GM20000 (cell line): ENCODE data around the gene CLEC11A.

ENCODE experiments used
- DNase-seq: peaks from one replicate; pipeline ENCODE4 v3.0.0; 2012; ENCODE audit warnings: low spot score
- TF ChIP-seq, protein P1 (sequence below): IDR thresholded peaks from 2 replicates; pipeline ENCODE4 v1.5.1; 2012; ENCODE audit warnings: mild to moderate bottlenecking, control low read depth; ENCODE audit errors: extremely low read depth, missing control alignments

Gene CLEC11A

DNA sequence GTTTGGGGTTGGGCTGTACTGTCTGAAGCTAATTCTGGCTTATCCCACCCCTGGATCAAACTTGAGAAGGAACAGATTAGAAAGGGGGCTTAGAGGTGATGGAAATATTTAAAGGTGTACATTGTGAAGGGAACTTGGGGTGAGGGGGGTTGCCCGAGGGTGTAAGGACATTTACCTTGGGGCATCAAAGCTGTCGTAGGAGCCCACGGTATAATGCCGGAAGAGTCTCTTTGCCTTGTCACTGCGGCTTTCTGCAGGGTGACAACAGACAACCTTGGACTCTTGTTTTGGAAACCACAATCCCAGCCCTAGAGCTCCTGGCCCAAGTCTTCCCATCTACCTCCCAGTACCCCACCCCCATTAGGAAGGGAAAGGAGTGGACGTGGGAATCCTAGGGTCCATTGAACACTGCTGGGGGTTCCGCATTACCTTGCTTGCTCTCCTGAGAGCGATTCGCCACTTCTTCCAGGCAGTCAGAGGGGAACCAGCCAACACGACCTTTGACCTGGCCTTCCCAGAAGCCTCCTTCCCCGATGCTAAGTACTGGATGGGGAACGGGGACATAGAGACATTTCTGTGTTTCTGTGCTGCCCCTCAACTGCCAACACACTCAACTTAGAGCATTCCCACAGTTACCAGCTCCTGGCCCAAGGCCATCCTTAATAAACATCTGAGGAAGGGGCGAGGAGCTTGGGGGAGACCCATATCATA is 25.6 kb upstream of the CLEC11A start:
- DNase-seq: no peak
- TF ChIP-seq, protein P1, sequence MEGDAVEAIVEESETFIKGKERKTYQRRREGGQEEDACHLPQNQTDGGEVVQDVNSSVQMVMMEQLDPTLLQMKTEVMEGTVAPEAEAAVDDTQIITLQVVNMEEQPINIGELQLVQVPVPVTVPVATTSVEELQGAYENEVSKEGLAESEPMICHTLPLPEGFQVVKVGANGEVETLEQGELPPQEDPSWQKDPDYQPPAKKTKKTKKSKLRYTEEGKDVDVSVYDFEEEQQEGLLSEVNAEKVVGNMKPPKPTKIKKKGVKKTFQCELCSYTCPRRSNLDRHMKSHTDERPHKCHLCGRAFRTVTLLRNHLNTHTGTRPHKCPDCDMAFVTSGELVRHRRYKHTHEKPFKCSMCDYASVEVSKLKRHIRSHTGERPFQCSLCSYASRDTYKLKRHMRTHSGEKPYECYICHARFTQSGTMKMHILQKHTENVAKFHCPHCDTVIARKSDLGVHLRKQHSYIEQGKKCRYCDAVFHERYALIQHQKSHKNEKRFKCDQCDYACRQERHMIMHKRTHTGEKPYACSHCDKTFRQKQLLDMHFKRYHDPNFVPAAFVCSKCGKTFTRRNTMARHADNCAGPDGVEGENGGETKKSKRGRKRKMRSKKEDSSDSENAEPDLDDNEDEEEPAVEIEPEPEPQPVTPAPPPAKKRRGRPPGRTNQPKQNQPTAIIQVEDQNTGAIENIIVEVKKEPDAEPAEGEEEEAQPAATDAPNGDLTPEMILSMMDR: no peak

GRCh38 chr19:50701367-50701985 is 21.7 kb upstream of the CLEC11A start:
- TF ChIP-seq, protein P1: no peak
- DNase-seq: no peak

GRCh38 chr19:50702158-50702870 is 20.9 kb upstream of the CLEC11A start:
- no peak for DNase-seq
- TF ChIP-seq, protein P1: no peak

DNA sequence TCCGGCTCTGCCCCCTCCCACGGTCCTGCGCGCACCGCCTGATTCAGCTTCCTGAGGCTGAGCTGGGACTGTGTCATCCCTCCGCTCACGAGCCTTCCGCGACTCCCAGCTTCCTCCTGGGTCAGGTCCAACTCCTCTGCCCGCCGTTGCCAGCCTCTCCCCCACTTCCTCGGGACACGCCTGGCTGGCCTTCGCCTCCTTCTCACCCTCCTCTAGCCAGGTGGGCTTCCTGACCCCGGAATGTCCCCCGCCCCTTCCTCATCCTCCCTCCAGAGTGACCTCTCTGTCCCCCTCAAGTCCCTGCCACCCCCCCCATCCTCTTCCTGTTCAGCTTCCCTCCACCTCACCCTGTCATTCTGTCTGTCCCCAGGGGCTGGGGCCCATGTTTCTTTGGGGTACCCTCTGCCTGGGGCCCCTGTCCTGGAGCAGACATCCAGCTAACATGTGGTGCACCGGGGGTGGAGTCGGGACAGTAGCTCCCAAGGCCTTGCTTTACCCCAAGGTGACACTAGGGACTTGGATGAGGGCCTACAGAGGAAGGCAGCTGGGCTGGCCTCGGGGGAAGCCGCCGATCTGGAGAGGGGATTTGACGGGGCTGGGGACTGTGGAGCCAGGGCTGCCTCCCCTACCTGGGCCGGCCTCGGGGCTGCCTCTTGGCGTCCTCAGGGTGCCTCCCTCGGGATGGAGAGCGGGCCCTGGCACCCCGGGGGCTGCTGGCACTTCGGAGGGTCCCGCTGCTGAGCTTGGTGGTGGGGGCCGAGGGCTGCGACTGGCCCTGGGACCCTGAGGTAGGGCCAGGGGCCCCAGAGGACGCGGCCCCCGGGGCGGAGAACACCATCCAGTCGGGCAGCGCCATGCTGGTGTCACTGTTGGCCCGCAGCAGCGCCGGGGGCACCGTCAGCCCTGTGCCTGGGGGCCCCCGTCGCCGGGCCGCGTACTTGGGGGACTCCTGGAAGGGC is 20.0 kb upstream of the CLEC11A start:
- TF ChIP-seq, protein P1: no peak
- DNase-seq: no peak

- DNase-seq: no peak
- TF ChIP-seq, protein P1: no peak
These were observed 19.0 kb upstream of the CLEC11A start for GRCh38 chr19:50703915-50704796.

DNA sequence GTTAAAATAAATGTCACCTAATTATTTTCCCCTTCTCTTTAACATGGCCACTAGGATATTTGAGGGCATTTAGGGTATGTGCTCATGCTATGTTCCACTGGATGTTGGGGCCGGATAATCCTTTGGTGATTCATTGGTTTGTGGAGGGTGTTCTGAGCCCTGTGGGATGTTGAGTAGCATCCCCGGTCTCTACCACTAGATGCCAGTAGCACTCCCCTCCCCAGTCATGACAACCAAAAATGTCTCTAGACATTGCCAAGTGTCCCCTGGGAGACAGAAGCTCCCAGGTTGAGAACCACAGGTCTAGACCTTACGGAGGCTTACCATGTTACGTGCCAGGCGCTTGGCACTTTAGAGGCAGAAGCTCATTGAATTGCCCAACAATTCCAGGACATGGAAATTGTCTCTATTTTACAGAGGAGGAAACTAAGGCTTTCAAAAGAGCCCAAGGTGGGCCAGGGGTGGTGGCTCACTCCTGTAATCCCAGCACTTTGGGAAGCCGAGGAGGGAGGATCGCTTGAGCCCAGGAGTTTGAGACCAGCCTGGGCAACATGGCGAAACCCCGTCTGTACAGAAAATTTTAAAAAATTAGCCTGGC is 17.6 kb upstream of the CLEC11A start:
- DNase-seq: peak; percentile 85

More for the DNA sequence above, 17.6 kb upstream of the CLEC11A start:
- TF ChIP-seq, protein P1: peak; percentile 73
